ENCODE measurements around the gene OR2Y1.

GRCh38 chr5:180779985-180780610 is 40.2 kb upstream of the OR2Y1 start:
- TF ChIP-seq CTCF (IDR thresholded peaks at IDR 0.05) (no peak), POLR2A (IDR thresholded peaks at IDR 0.05) (no peak)

Data from gastroesophageal sphincter (tissue), 3 donors.